K562 (cell line): Measurements from ENCODE around the gene INTS13. TPM values are rescaled to one million over a fixed set of nuclear protein-coding genes. Genes with fewer than 3 reads are reported as not detected.

Experiments used
- CHCHD3 ChIP-seq: fragments of 250-450 bp; sonication (Bioruptor Pico); IDR thresholded peaks from 2 replicates; pipeline ENCODE4 v2.1.2; 2022; ENCODE audit warnings: mild to moderate bottlenecking
- HDAC2 ChIP-seq: fragments of 450-650 bp; IDR thresholded peaks from 2 replicates; pipeline ENCODE4 v1.6.1; 2016; ENCODE audit warnings: mild to moderate bottlenecking
- KLF1 ChIP-seq: fragments of 450-650 bp; IDR thresholded peaks from 2 replicates; pipeline ENCODE4 v1.6.1; 2016; ENCODE audit warnings: missing genetic modification characterization, missing compliant biosample characterization
- MAFF ChIP-seq: IDR thresholded peaks from 2 replicates; pipeline ENCODE4 v1.6.1; 2012; ENCODE audit warnings: low read length, improper control_type of control experiment
- MCM7 ChIP-seq, 2 experiments: fragments of 450-650 bp; IDR thresholded peaks; 2 replicates each; pipeline ENCODE4 v1.6.1; 2016 to 2018
- NR2C2 ChIP-seq, 2 experiments: fragments of 200-800 bp in 1 of 2; sonication (Bioruptor generic) in 1 of 2; sonication (generic) in 1 of 2; formaldehyde crosslinking in 1 of 2; IDR thresholded peaks; 2 replicates each; pipeline versions ENCODE4 v1.6.1 to v1.8.0; 2016 to 2022; ENCODE audit warnings: mild to moderate bottlenecking in 1 of 2, missing compliant biosample characterization in 1 of 2, missing genetic modification characterization in 1 of 2, missing genetic modification reagents in 1 of 2
- POLR2A ChIP-seq: fragments of 450-650 bp; conservative IDR thresholded peaks from 2 replicates; pipeline ENCODE4 v1.6.1; 2016
- RNF2 ChIP-seq: sonication (generic); IDR thresholded peaks from 2 replicates; pipeline ENCODE4 v1.6.1; 2016
- SAP30 ChIP-seq: fragments of 200-600 bp; sonication (generic); IDR thresholded peaks from 2 replicates; pipeline ENCODE4 v1.6.1; 2012; ENCODE audit warnings: borderline replicate concordance, low read depth, mild to moderate bottlenecking, moderate library complexity, low read length, control low read depth, inconsistent platforms; ENCODE audit not compliant: insufficient read depth, poor library complexity, severe bottlenecking
- TSC22D4 ChIP-seq: fragments of 450-650 bp; IDR thresholded peaks from 2 replicates; pipeline ENCODE4 v1.6.1; 2016; ENCODE audit warnings: missing genetic modification characterization, missing biosample characterization, control low read depth
- ZFPM2 ChIP-seq: fragments of 250-450 bp; sonication (Bioruptor Pico); IDR thresholded peaks from 2 replicates; pipeline ENCODE4 v1.5.1; 2022; ENCODE audit warnings: mild to moderate bottlenecking
- ZNF232 ChIP-seq: sonication (generic); formaldehyde crosslinking; IDR thresholded peaks from 2 replicates; pipeline ENCODE4 v1.8.0; 2022; ENCODE audit warnings: mild to moderate bottlenecking, missing genetic modification reagents
- polyA plus RNA-seq, 8 experiments: library from polyadenylated mRNA; depleted of rRNA in 4 of 8; stranded (reverse) in 5 of 8; unstranded in 3 of 8; fragments of >200 nt; fragmentation: Nextera tagmentation in 2 of 8; fragmentation: Illumina TruSeq in 1 of 8; extraction: Ambion mirVana in 2 of 8; extraction: Trizol in 1 of 8; gene quantifications; 2 replicates each; pipeline versions ENCODE4 v1.2.1 to v1.2.3, GENCODE V29; 2011 to 2014; ENCODE audit warnings: inconsistent platforms in 1 of 8, missing spikeins in 1 of 8
- total RNA-seq, 7 experiments: library from RNA; depleted of rRNA in 6 of 7; stranded (reverse); fragments of >200 nt in 6 of 7; fragmentation: Illumina TruSeq in 2 of 7; extraction: Trizol in 2 of 7; gene quantifications; 2 replicates each; pipeline versions ENCODE4 v1.2.1 to v1.2.3, GENCODE V29; 2011 to 2021; ENCODE audit warnings: low replicate concordance in 1 of 7
- TF ChIP-seq, protein P1 (sequence below): fragments of 450-650 bp; IDR thresholded peaks from 2 replicates; pipeline ENCODE4 v1.6.1; 2016; ENCODE audit warnings: mild to moderate bottlenecking, moderate library complexity
- TF ChIP-seq, protein P2 (sequence below), 2 experiments: fragments of 450-650 bp; conservative IDR thresholded peaks; 2 replicates each; pipeline ENCODE4 v1.6.1; 2017; ENCODE audit warnings: mild to moderate bottlenecking in 2 of 2, moderate library complexity in 2 of 2

INTS13 gene
- total and polyA plus RNA-seq, 9 of the 15 experiments (the other 6 are each of a cell fraction or from before 2014, with no cell fraction given): 48.3 to 91.8 (median 78.1) TPM

DNA sequence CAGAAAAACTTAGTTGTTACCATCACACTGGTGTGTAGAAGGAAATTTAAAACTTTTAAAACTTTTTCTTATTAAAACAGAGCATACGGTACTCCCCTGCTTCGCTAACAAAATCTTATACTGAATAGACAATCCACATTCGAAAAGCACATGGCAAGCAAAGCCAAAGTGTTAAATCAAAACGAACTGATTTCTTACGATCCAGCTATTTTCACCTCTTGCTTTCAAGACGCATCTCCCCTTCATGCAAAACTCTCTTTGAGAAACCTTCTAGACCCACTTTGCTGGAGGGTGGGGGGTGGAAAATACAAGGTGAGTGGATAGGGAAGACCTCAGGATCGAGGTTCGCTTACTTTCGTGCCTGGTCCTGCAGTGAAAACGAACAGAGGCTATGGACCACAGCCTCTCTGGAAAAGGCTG is 328 bp downstream of the INTS13 start (continued):
- TF ChIP-seq MAFF (no peak), NR2C2 (CRISPR knock-in tag; IDR thresholded peaks at IDR 0.05) (no peak), NR2C2 (tag; IDR thresholded peaks at IDR 0.05) (peak; percentile 43; the same call in 1 of the 2 replicates), ZFPM2 (0 out of 2 replicates have a peak, but pooled peaks have one; percentile 20), TSC22D4 (tag) (no peak), MCM7 (IDR thresholded peaks at IDR 0.05) (no peak), CHCHD3 (0 out of 2 replicates have a peak, but pooled peaks have one; percentile 50), ZNF232 (no peak), POLR2A (no peak; the same call in none of the 2 replicates), SAP30 (peak; percentile 54), RNF2 (0 out of 2 replicates have a peak, but pooled peaks have one; percentile 3), KLF1 (no peak), HDAC2 (peak; percentile 16; the same call in 1 of the 2 replicates)
- TF ChIP-seq, protein P1, sequence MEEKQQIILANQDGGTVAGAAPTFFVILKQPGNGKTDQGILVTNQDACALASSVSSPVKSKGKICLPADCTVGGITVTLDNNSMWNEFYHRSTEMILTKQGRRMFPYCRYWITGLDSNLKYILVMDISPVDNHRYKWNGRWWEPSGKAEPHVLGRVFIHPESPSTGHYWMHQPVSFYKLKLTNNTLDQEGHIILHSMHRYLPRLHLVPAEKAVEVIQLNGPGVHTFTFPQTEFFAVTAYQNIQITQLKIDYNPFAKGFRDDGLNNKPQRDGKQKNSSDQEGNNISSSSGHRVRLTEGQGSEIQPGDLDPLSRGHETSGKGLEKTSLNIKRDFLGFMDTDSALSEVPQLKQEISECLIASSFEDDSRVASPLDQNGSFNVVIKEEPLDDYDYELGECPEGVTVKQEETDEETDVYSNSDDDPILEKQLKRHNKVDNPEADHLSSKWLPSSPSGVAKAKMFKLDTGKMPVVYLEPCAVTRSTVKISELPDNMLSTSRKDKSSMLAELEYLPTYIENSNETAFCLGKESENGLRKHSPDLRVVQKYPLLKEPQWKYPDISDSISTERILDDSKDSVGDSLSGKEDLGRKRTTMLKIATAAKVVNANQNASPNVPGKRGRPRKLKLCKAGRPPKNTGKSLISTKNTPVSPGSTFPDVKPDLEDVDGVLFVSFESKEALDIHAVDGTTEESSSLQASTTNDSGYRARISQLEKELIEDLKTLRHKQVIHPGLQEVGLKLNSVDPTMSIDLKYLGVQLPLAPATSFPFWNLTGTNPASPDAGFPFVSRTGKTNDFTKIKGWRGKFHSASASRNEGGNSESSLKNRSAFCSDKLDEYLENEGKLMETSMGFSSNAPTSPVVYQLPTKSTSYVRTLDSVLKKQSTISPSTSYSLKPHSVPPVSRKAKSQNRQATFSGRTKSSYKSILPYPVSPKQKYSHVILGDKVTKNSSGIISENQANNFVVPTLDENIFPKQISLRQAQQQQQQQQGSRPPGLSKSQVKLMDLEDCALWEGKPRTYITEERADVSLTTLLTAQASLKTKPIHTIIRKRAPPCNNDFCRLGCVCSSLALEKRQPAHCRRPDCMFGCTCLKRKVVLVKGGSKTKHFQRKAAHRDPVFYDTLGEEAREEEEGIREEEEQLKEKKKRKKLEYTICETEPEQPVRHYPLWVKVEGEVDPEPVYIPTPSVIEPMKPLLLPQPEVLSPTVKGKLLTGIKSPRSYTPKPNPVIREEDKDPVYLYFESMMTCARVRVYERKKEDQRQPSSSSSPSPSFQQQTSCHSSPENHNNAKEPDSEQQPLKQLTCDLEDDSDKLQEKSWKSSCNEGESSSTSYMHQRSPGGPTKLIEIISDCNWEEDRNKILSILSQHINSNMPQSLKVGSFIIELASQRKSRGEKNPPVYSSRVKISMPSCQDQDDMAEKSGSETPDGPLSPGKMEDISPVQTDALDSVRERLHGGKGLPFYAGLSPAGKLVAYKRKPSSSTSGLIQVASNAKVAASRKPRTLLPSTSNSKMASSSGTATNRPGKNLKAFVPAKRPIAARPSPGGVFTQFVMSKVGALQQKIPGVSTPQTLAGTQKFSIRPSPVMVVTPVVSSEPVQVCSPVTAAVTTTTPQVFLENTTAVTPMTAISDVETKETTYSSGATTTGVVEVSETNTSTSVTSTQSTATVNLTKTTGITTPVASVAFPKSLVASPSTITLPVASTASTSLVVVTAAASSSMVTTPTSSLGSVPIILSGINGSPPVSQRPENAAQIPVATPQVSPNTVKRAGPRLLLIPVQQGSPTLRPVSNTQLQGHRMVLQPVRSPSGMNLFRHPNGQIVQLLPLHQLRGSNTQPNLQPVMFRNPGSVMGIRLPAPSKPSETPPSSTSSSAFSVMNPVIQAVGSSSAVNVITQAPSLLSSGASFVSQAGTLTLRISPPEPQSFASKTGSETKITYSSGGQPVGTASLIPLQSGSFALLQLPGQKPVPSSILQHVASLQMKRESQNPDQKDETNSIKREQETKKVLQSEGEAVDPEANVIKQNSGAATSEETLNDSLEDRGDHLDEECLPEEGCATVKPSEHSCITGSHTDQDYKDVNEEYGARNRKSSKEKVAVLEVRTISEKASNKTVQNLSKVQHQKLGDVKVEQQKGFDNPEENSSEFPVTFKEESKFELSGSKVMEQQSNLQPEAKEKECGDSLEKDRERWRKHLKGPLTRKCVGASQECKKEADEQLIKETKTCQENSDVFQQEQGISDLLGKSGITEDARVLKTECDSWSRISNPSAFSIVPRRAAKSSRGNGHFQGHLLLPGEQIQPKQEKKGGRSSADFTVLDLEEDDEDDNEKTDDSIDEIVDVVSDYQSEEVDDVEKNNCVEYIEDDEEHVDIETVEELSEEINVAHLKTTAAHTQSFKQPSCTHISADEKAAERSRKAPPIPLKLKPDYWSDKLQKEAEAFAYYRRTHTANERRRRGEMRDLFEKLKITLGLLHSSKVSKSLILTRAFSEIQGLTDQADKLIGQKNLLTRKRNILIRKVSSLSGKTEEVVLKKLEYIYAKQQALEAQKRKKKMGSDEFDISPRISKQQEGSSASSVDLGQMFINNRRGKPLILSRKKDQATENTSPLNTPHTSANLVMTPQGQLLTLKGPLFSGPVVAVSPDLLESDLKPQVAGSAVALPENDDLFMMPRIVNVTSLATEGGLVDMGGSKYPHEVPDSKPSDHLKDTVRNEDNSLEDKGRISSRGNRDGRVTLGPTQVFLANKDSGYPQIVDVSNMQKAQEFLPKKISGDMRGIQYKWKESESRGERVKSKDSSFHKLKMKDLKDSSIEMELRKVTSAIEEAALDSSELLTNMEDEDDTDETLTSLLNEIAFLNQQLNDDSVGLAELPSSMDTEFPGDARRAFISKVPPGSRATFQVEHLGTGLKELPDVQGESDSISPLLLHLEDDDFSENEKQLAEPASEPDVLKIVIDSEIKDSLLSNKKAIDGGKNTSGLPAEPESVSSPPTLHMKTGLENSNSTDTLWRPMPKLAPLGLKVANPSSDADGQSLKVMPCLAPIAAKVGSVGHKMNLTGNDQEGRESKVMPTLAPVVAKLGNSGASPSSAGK: 0 out of 2 replicates have a peak, but pooled peaks have one; percentile 44
- TF ChIP-seq, protein P2, sequence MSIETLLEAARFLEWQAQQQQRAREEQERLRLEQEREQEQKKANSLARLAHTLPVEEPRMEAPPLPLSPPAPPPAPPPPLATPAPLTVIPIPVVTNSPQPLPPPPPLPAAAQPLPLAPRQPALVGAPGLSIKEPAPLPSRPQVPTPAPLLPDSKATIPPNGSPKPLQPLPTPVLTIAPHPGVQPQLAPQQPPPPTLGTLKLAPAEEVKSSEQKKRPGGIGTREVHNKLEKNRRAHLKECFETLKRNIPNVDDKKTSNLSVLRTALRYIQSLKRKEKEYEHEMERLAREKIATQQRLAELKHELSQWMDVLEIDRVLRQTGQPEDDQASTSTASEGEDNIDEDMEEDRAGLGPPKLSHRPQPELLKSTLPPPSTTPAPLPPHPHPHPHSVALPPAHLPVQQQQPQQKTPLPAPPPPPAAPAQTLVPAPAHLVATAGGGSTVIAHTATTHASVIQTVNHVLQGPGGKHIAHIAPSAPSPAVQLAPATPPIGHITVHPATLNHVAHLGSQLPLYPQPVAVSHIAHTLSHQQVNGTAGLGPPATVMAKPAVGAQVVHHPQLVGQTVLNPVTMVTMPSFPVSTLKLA (conservative IDR thresholded peaks at IDR 0.05): peak in 1 of 2 experiments; percentile 57; a peak in 2 of 4 replicates
